ENCODE data around the gene MAL. TPM values are rescaled to one million over a fixed set of nuclear protein-coding genes. Genes with fewer than 3 reads are reported as not detected.

MAL gene
- total RNA-seq, 4 donors from 2014 or later: 1.2 TPM; not detected in 3

- H3K9me3 ChIP-seq: no peaks in the 10 kb centered on the region
- H3K4me1 ChIP-seq: peaks cover 0 to 19% (median 0%) of the 10 kb centered on the region in 4 donors
- peaks cover 0 to 31% of the 10 kb centered on the region in 2 donors for H3K27me3 ChIP-seq
- peak; percentile 52 to 75 (median 70) for DNase-seq
- H3K27ac ChIP-seq: no peak overlapping the region
- H3K36me3 ChIP-seq: no peaks in the 10 kb centered on the region
- no peak overlapping the region for H3K4me3 ChIP-seq
- no peak for TF ChIP-seq POLR2A (IDR thresholded peaks at IDR 0.05)
- TF ChIP-seq CTCF (IDR thresholded peaks at IDR 0.05): peak; percentile 62 to 80 (median 69)
These were observed 2.9 kb upstream of the MAL start for GRCh38 chr2:95022309-95023221.

- H3K9me3 ChIP-seq: no peaks in the 10 kb centered on the region
- no peak overlapping the region for H3K27ac ChIP-seq
- DNase-seq: peak in 2 of 3 donors; percentile 47 to 51
- TF ChIP-seq CTCF (IDR thresholded peaks at IDR 0.05) (peak in 1 of 6 experiments; percentile 20), POLR2A (IDR thresholded peaks at IDR 0.05) (no peak)
- H3K27me3 ChIP-seq: peaks cover 0 to 31% of the 10 kb centered on the region in 2 donors
- peaks cover 0 to 19% (median 0%) of the 10 kb centered on the region in 4 donors for H3K4me1 ChIP-seq
- H3K4me3 ChIP-seq: no peak overlapping the region
- H3K36me3 ChIP-seq: no peaks in the 10 kb centered on the region
These were observed 2.3 kb upstream of the MAL start for GRCh38 chr2:95023222-95023597.

GRCh38 chr2:95024371-95024770 lies 1.1 kb upstream of the MAL start:
- H3K27me3 ChIP-seq: peaks cover 0 to 31% of the 10 kb centered on the region in 2 donors
- peaks cover 0 to 19% (median 0%) of the 10 kb centered on the region in 4 donors for H3K4me1 ChIP-seq
- TF ChIP-seq CTCF (IDR thresholded peaks at IDR 0.05) (no peak), POLR2A (IDR thresholded peaks at IDR 0.05) (no peak)
- DNase-seq: no peak
- H3K36me3 ChIP-seq: no peaks in the 10 kb centered on the region
- H3K9me3 ChIP-seq: no peaks in the 10 kb centered on the region
- no peak overlapping the region for H3K27ac ChIP-seq
- H3K4me3 ChIP-seq: no peak overlapping the region

GRCh38 chr2:95024960-95025405 lies 525 bp upstream of the MAL start:
- DNase-seq: no peak
- Histone ChIP-seq H3K9me3 (no peaks in the 10 kb centered on the region), H3K27me3 (peaks cover 0 to 31% of the 10 kb centered on the region in 2 donors), H3K4me3 (peak overlapping the region in 3 of 4 donors; percentile 30 to 48 (median 33)), H3K4me1 (peaks cover 0 to 19% (median 0%) of the 10 kb centered on the region in 4 donors), H3K27ac (peak overlapping the region in 1 of 4 donors; percentile 70), H3K36me3 (no peaks in the 10 kb centered on the region)
- TF ChIP-seq POLR2A (IDR thresholded peaks at IDR 0.05): no peak
- TF ChIP-seq CTCF (IDR thresholded peaks at IDR 0.05): no peak

GRCh38 chr2:95026471-95027368 lies 1.2 kb downstream of the MAL start:
- no peak for DNase-seq
- no peaks in the 10 kb centered on the region for H3K36me3 ChIP-seq
- no peaks in the 10 kb centered on the region for H3K9me3 ChIP-seq
- peaks cover 0 to 19% (median 0%) of the 10 kb centered on the region in 4 donors for H3K4me1 ChIP-seq
- TF ChIP-seq POLR2A (IDR thresholded peaks at IDR 0.05): no peak
- no peak for TF ChIP-seq CTCF (IDR thresholded peaks at IDR 0.05)
- peak overlapping the region in 3 of 4 donors; percentile 30 to 48 (median 33) for H3K4me3 ChIP-seq
- peaks cover 0 to 31% of the 10 kb centered on the region in 2 donors for H3K27me3 ChIP-seq
- H3K27ac ChIP-seq: peak overlapping the region in 1 of 4 donors; percentile 70

All from Peyer's patch (tissue), 4 donors.